Measurements from ENCODE around the gene ABCG1.

The ABCG1 gene

GRCh38 chr21:42272109-42272962 is 53.4 kb downstream of the ABCG1 start:
- no peaks in the 10 kb centered on the region for H3K9me3 ChIP-seq (replicated peaks; ENCODE audit: low read length)
- H3K4me3 ChIP-seq (ENCODE audit: low read length), result no peak overlapping the region
- H3K27me3 ChIP-seq (ENCODE audit: control insufficient read depth, insufficient read depth, low read length), result no peaks in the 10 kb centered on the region
- H3K36me3 ChIP-seq (ENCODE audit: insufficient read depth, low read length), result no peaks in the 10 kb centered on the region
- no peaks in the 10 kb centered on the region for H3K4me1 ChIP-seq (ENCODE audit: control insufficient read depth, insufficient read depth, low read length)
- H3K9ac ChIP-seq (ENCODE audit: low read depth, low read length), result no peak overlapping the region
- H3K4me2 ChIP-seq (ENCODE audit: low read length), result no peak overlapping the region

GRCh38 chr21:42272984-42273600 is 54.2 kb downstream of the ABCG1 start:
- no peak overlapping the region for H3K4me2 ChIP-seq (ENCODE audit: low read length)
- H3K27me3 ChIP-seq (ENCODE audit: control insufficient read depth, insufficient read depth, low read length), result no peaks in the 10 kb centered on the region
- no peak overlapping the region for H3K4me3 ChIP-seq (ENCODE audit: low read length)
- H3K9ac ChIP-seq (ENCODE audit: low read depth, low read length), result no peak overlapping the region
- no peaks in the 10 kb centered on the region for H3K36me3 ChIP-seq (ENCODE audit: insufficient read depth, low read length)
- H3K9me3 ChIP-seq (replicated peaks; ENCODE audit: low read length), result no peaks in the 10 kb centered on the region
- no peaks in the 10 kb centered on the region for H3K4me1 ChIP-seq (ENCODE audit: control insufficient read depth, insufficient read depth, low read length)

DNA sequence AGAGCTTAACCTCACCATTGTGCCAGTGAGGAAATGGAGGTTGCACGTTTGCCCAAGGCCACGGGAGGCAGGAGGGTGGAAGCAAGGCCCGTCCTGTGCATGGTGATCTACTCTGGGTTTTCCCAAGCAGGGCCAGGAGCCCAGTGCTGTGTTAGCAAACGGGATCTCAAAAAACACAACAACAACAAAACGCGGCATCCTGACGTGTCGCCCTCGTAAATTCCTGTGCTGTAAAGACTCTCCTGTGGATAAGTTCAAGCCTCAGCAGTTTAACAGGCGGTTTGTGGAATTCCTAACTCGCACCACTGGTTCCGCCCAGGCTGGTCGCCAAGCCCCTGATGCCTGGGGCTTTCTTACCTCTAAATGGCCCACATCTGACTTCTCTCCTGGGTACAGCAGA is 57.1 kb downstream of the ABCG1 start:
- Histone ChIP-seq H3K4me1 (ENCODE audit: control insufficient read depth, insufficient read depth, low read length) (no peaks in the 10 kb centered on the region), H3K9ac (ENCODE audit: low read depth, low read length) (no peak overlapping the region), H3K36me3 (ENCODE audit: insufficient read depth, low read length) (no peaks in the 10 kb centered on the region), H3K4me3 (ENCODE audit: low read length) (no peak overlapping the region), H3K4me2 (ENCODE audit: low read length) (no peak overlapping the region), H3K9me3 (replicated peaks; ENCODE audit: low read length) (no peaks in the 10 kb centered on the region), H3K27me3 (ENCODE audit: control insufficient read depth, insufficient read depth, low read length) (no peaks in the 10 kb centered on the region)

GRCh38 chr21:42276526-42277154 is 57.7 kb downstream of the ABCG1 start:
- Histone ChIP-seq H3K9ac (ENCODE audit: low read depth, low read length) (no peak overlapping the region), H3K4me2 (ENCODE audit: low read length) (no peak overlapping the region), H3K4me3 (ENCODE audit: low read length) (no peak overlapping the region), H3K4me1 (ENCODE audit: control insufficient read depth, insufficient read depth, low read length) (no peaks in the 10 kb centered on the region), H3K36me3 (ENCODE audit: insufficient read depth, low read length) (no peaks in the 10 kb centered on the region), H3K9me3 (replicated peaks; ENCODE audit: low read length) (no peaks in the 10 kb centered on the region), H3K27me3 (ENCODE audit: control insufficient read depth, insufficient read depth, low read length) (no peaks in the 10 kb centered on the region)

DNA sequence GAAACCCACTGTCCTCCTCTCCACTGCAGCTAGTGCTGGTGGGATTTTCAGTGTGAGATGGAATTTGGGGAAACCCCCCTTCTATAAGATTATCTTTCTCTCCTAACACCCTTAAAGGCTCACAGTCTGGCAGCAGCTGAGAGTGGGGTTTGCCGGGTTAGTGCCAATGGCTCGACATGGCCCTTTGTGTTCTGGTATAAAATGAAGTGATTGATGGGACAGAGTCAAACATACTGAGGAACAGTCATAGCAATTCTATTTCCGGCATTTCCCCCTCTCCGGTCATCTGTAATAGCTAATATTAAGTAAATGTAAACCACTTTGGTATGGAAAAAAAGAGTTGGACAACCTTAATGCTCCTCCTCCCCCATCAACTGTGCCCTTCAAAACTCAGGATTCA is 58.7 kb downstream of the ABCG1 start:
- no peaks in the 10 kb centered on the region for H3K9me3 ChIP-seq (replicated peaks; ENCODE audit: low read length)
- no peak overlapping the region for H3K4me2 ChIP-seq (ENCODE audit: low read length)
- H3K36me3 ChIP-seq (ENCODE audit: insufficient read depth, low read length), result no peaks in the 10 kb centered on the region
- H3K4me1 ChIP-seq (ENCODE audit: control insufficient read depth, insufficient read depth, low read length), result no peaks in the 10 kb centered on the region
- H3K9ac ChIP-seq (ENCODE audit: low read depth, low read length), result no peak overlapping the region
- H3K27me3 ChIP-seq (ENCODE audit: control insufficient read depth, insufficient read depth, low read length), result no peaks in the 10 kb centered on the region
- H3K4me3 ChIP-seq (ENCODE audit: low read length), result no peak overlapping the region

DNA sequence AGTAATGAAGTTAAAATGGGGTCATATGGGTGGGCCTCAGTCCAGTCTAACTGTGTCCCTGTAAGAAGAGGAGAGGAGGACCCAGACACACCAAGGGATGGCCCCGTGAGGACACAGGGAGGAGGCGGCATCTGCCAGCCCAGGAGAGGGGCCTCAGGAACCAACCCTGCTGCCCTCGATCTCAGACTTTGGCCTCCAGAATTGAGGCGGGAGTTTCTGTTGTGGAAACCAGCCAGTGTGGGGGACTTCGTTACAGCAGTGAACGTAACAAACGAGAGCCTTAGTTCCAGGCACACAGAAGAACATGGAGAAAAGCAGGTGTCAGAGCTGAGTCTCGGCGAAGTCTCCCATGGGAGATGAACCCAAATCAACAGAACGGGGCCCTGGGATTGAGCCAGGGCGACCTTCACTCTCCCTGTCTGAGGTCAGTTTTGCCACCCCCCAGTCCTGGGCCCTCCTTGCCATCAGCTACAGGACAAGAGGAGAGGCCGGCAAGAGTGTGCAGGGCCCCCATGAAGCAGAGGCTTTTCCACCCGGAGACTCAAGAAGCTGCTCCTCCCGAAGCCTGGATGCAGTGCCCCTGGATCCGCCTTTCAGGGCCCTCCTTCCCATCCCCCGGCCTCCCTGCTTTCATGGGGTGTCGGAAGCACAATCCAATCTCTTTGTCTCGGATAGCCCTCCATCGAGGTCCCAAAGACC is 59.7 kb downstream of the ABCG1 start:
- H3K4me2 ChIP-seq (ENCODE audit: low read length), result no peak overlapping the region
- no peaks in the 10 kb centered on the region for H3K27me3 ChIP-seq (ENCODE audit: control insufficient read depth, insufficient read depth, low read length)
- no peaks in the 10 kb centered on the region for H3K36me3 ChIP-seq (ENCODE audit: insufficient read depth, low read length)
- H3K9me3 ChIP-seq (replicated peaks; ENCODE audit: low read length), result no peaks in the 10 kb centered on the region
- H3K9ac ChIP-seq (ENCODE audit: low read depth, low read length), result no peak overlapping the region
- no peaks in the 10 kb centered on the region for H3K4me1 ChIP-seq (ENCODE audit: control insufficient read depth, insufficient read depth, low read length)
- no peak overlapping the region for H3K4me3 ChIP-seq (ENCODE audit: low read length)

DNA sequence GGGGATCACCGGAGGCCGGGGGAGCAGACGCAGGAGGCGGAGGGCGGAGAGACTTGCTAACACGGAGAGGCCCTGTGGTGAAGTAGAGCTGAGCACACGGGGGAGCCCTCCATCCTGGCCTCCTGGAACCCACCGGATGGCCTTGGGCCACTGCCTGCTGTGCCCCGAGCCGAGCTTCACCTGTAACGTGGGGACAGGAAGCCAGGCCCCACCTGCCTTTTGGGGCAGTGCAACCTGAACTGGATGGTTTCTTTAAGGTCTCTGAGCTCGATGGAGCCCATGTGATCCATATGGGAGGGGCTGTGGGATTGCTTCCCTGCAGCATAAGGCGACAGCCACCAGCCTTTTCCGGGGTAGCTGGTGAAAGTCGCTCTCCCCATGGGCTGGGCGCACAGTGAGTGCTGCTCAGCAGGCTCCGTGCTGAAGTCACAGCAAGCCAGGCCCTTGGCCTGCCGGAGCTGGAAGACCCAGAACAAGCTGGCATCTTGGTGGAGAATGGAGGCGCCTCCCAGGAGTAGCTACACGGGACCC is 60.5 kb downstream of the ABCG1 start:
- H3K9me3 ChIP-seq (replicated peaks; ENCODE audit: low read length), result no peaks in the 10 kb centered on the region
- H3K27me3 ChIP-seq (ENCODE audit: control insufficient read depth, insufficient read depth, low read length), result no peaks in the 10 kb centered on the region
- H3K36me3 ChIP-seq (ENCODE audit: insufficient read depth, low read length), result no peaks in the 10 kb centered on the region
- H3K4me2 ChIP-seq (ENCODE audit: low read length), result no peak overlapping the region
- no peak overlapping the region for H3K9ac ChIP-seq (ENCODE audit: low read depth, low read length)
- H3K4me1 ChIP-seq (ENCODE audit: control insufficient read depth, insufficient read depth, low read length), result no peaks in the 10 kb centered on the region
- H3K4me3 ChIP-seq (ENCODE audit: low read length), result no peak overlapping the region

GRCh38 chr21:42279888-42280287 is 60.9 kb downstream of the ABCG1 start:
- Histone ChIP-seq H3K9me3 (replicated peaks; ENCODE audit: low read length) (no peaks in the 10 kb centered on the region), H3K9ac (ENCODE audit: low read depth, low read length) (no peak overlapping the region), H3K4me1 (ENCODE audit: control insufficient read depth, insufficient read depth, low read length) (no peaks in the 10 kb centered on the region), H3K4me2 (ENCODE audit: low read length) (no peak overlapping the region), H3K27me3 (ENCODE audit: control insufficient read depth, insufficient read depth, low read length) (no peaks in the 10 kb centered on the region), H3K36me3 (ENCODE audit: insufficient read depth, low read length) (no peaks in the 10 kb centered on the region), H3K4me3 (ENCODE audit: low read length) (no peak overlapping the region)

DNA sequence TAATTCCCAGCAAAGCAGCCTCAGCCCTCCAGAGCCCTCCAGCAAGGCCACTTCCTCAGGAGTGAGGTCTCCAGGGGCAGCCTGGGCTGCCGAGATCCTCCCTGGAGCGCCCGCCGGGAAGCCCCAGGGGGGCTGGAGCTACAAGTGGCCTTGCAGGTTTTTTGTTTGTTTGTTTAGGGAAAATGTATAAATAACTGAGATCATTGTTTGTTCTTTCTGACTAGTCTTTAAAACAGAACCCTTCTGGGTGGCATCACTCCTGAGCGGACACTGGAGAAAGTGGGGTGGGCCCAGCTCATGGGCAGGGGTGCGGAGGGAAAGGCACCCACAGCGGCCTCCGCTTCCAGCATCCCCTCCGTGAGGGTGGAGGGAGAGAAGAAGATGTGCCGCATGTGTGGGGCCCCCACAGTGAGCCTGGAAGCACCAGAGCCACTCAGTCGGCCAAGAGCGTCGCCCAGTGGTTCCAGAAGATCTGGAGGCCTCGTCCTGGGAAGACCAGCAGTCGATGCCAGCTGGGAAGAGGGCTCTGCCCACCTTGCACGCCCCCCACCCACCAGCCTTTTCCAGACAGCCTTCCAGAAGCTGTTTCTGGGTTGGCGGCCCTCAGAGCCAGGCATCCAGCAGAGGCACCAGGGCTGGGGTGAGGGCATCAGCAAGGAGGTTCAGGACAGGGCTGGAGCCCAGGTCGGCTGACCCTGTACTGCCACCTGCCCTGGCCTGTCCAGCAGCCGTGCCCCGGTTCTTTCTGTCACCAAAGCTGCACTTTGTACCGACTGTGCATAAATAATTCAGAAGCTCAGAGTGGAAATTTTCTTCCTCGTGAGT is 61.6 kb downstream of the ABCG1 start:
- Histone ChIP-seq H3K27me3 (ENCODE audit: control insufficient read depth, insufficient read depth, low read length) (no peaks in the 10 kb centered on the region), H3K4me3 (ENCODE audit: low read length) (no peak overlapping the region), H3K4me1 (ENCODE audit: control insufficient read depth, insufficient read depth, low read length) (no peaks in the 10 kb centered on the region), H3K4me2 (ENCODE audit: low read length) (no peak overlapping the region), H3K9me3 (replicated peaks; ENCODE audit: low read length) (no peaks in the 10 kb centered on the region), H3K36me3 (ENCODE audit: insufficient read depth, low read length) (no peaks in the 10 kb centered on the region), H3K9ac (ENCODE audit: low read depth, low read length) (no peak overlapping the region)

- Histone ChIP-seq H3K36me3 (ENCODE audit: insufficient read depth, low read length) (no peaks in the 10 kb centered on the region), H3K4me1 (ENCODE audit: control insufficient read depth, insufficient read depth, low read length) (no peaks in the 10 kb centered on the region), H3K27me3 (ENCODE audit: control insufficient read depth, insufficient read depth, low read length) (no peaks in the 10 kb centered on the region), H3K4me2 (ENCODE audit: low read length) (no peak overlapping the region), H3K4me3 (ENCODE audit: low read length) (no peak overlapping the region), H3K9ac (ENCODE audit: low read depth, low read length) (no peak overlapping the region), H3K9me3 (replicated peaks; ENCODE audit: low read length) (no peaks in the 10 kb centered on the region)
These were observed 62.3 kb downstream of the ABCG1 start for GRCh38 chr21:42281181-42281680.
